Activated naive CD8-positive, alpha-beta T cell treated with anti-CD3 and anti-CD28 coated beads, Interleukin-2, amount 50 U/mL, for 24 hours (primary cell): Measurements from ENCODE around the gene ANTKMT.
A peak's percentile ranks its signal among the peaks of the same experiment; 100 is the strongest.
"Not testable (repeated sequence)": the region's sequence is repeated elsewhere in the genome, so short reads cannot be mapped to it uniquely, and the experiment has no call there.

Source experiments
- ATAC-seq: fragments of 150-1000 bp; cut with Tn5 transposase; one replicate; pipeline ENCODE4 v1.10.0; 2021
- DNase-seq: peaks from one replicate; pipeline ENCODE4 v3.0.0; 2021
- H3K27ac Mint-ChIP-seq: one replicate; pipeline ENCODE4 v1.8.0; 2021; ENCODE audit warnings: mild to moderate bottlenecking, mixed read lengths
- H3K27me3 Mint-ChIP-seq: one replicate; pipeline ENCODE4 v1.8.0; 2021; ENCODE audit warnings: mixed read lengths
- H3K36me3 Mint-ChIP-seq: one replicate; pipeline ENCODE4 v1.8.0; 2021; ENCODE audit warnings: low read depth, mixed read lengths
- H3K4me1 Mint-ChIP-seq: one replicate; pipeline ENCODE4 v1.8.0; 2021; ENCODE audit warnings: mixed read lengths
- H3K4me3 Mint-ChIP-seq: one replicate; pipeline ENCODE4 v1.8.0; 2021; ENCODE audit warnings: mild to moderate bottlenecking, moderate library complexity, mixed read lengths
- H3K9me3 Mint-ChIP-seq: one replicate; pipeline ENCODE4 v1.8.0; 2021; ENCODE audit warnings: mixed read lengths

Gene ANTKMT

DNA sequence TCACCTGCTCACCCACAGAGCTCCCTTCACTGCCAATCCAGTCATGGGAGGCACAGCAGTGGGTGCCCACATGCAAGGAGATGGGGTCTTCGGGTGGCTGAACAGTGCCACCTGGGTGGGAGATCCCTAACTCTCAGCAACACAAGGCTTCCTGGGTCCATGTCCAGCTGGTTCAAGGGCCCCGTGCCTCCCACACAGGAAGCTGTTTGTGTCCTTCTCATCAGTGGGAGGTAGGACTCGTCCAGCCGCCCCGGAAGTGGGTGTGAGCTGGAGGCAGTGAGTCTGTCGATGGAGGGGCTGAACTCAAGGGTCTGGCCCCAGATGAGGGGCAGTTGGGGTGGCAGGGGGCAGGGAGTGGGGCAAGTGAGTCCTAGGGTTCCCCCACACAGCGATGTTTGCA, 16.9 kb upstream of the ANTKMT start:
- no peaks in the 10 kb centered on the region for H3K9me3 Mint-ChIP-seq
- no peak overlapping the region for H3K27ac Mint-ChIP-seq
- no peaks in the 10 kb centered on the region for H3K36me3 Mint-ChIP-seq
- peaks cover 49% of the 10 kb centered on the region for H3K27me3 Mint-ChIP-seq
- peaks cover 2% of the 10 kb centered on the region for H3K4me1 Mint-ChIP-seq
- ATAC-seq, result no peak
- H3K4me3 Mint-ChIP-seq, result no peak overlapping the region
- no peak for DNase-seq

GRCh38 chr16:704552-705380, 16.2 kb upstream of the ANTKMT start:
- Mint-ChIP-seq H3K27me3 (peaks cover 54% of the 10 kb centered on the region), H3K27ac (no peak overlapping the region), H3K36me3 (no peaks in the 10 kb centered on the region), H3K4me3 (no peak overlapping the region), H3K4me1 (peaks cover 2% of the 10 kb centered on the region), H3K9me3 (no peaks in the 10 kb centered on the region)
- DNase-seq (no peak), ATAC-seq (no peak)

DNA sequence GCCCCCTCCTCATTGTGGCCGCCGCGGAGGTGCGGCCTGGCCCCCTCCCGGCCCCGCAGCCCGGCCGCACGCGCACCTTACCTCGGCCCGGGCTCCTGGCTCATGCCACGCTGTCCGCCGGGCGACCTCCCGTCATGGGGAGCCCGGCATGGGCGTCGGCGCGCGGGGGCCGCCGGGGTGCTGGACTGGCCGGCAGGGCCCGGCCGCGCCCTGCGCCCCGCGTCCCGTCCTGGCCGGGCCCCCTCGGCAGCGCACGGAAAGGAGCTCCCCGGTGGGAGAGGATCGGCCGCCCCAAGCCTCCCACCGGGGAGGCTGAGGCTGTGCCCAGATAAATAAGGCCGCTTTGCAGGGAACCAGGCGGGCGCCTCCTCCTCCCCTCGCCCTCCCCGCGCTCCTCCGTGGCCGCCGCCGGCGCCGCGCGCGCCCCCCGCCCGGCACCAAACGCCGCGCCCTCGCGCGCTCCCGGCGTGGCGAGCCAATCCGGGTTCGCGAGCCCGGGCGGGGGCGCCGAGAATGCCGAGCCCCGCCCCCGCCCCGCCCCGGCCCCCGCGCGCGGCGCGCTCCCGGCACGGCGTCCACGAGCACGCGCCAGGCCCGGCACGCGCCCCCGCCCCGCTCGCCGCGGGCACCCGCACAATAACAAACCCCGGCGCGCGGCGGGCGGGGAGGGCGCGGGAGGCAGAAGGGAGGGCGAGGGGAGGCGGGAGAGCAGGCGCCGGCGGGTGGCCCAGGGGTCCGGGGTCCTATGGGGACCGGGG, 15.3 kb upstream of the ANTKMT start, which contains the start of gene FBXL16:
TSS of gene FBXL16 (minus strand) at position 371 of the 758 bp plus-strand sequence. CDS start 8,396 bp downstream, outside the sequence.
- H3K27me3 Mint-ChIP-seq, result peaks cover 52% of the 10 kb centered on the region

DNA sequence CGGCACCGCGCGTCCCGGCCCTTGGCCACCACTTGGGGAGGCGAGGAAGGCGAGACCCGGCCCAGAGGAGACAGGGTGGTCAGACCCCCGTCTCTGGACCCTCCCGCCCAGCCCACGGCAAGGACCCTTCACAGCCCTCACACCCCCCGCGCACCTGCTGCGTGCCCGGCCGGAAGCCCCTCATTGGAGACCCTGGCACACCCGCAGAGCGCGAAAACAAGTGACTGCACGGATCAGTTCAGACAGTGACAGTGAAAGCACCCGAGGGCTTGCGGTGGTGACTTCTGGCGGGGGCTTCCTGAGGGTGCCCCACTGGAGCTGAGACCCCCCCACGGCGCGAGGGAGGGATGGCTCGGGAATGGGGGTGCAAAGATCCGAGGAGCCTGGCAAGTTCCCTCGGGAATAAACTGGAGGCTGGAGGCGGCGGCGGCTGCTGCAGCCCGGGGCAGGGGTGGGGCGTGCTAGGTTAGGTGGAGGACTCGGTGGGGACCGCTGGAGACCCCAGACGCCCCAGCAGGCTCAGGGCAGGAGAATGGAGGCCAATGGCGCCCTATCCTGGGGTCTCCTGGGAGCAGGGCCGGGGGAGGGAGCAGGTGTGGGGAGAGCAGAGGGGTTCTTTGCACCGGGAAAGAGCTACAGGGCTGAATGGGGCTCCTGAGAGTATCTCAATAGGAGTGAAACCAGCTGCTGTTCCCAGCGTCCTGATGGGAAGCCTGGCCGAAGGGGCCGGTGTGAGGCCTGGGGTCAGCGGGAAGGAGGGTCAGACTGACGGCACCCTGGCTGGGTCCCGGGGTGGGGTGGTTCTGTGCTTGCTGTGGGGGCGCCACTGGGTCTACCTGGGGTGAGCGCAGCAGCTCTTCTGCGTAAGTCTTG, 14.5 kb upstream of the ANTKMT start:
- Mint-ChIP-seq H3K27ac (no peak overlapping the region), H3K9me3 (no peaks in the 10 kb centered on the region), H3K27me3 (peaks cover 53% of the 10 kb centered on the region), H3K4me1 (peaks cover 2% of the 10 kb centered on the region), H3K36me3 (no peaks in the 10 kb centered on the region), H3K4me3 (no peak overlapping the region)
- ATAC-seq (no peak), DNase-seq (no peak)

More for the DNA sequence above, 15.3 kb upstream of the ANTKMT start, which contains the start of gene FBXL16:
- Mint-ChIP-seq H3K36me3 (no peaks in the 10 kb centered on the region), H3K4me1 (peaks cover 2% of the 10 kb centered on the region), H3K27ac (no peak within 1 kb of the TSS), H3K4me3 (no peak within 1 kb of the TSS), H3K9me3 (no peaks in the 10 kb centered on the region)
- DNase-seq, result no peak
- no peak for ATAC-seq

DNA sequence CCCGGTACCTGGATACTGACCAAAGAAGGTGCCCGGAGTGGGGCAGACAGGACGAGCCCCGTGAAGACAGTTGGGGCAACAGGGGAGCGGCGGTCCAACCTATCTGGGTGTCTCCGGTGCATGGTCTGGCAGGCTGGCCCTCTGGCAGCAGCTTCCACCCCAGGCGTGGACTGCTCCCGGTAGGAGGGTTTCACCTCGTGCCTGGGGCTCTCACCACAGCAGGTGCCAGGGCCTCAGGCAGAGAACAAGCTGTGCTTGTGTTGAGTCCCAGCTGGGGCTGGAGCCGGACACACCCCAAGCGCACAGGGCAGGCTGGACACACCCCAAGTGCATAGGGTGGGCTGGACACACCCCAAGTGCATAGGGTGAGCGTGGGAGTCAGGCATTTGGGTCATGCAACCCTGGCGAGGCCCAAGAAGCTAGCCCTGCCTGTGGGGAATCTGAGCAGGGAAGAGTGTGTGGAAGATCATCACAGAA, 13.8 kb upstream of the ANTKMT start:
- ATAC-seq, result no peak
- no peak for DNase-seq
- H3K9me3 Mint-ChIP-seq, result no peaks in the 10 kb centered on the region
- H3K4me3 Mint-ChIP-seq, result no peak overlapping the region
- peaks cover 49% of the 10 kb centered on the region for H3K27me3 Mint-ChIP-seq
- H3K27ac Mint-ChIP-seq, result no peak overlapping the region
- peaks cover 2% of the 10 kb centered on the region for H3K4me1 Mint-ChIP-seq
- H3K36me3 Mint-ChIP-seq, result no peaks in the 10 kb centered on the region

DNA sequence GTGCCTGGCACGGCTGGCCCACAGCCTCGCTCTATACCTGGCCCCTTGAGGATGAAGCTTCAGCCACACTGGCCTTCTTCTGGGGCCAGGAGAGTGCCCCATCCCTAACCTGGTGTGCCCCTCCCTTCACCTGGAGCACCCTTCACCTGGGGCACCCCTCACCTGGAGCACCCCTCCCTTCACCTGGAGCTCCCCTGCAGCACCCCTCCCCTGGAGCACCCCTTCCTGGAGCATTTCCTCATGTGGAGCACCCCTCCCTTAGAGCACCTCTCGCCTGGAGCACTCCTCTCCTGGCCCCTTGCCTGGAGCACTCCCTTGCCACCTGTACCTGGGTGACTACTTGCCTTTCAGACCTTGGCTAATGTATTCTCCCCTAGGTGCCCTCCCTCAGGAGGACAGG, 12.9 kb upstream of the ANTKMT start:
- DNase-seq (no peak), ATAC-seq (no peak)
- Mint-ChIP-seq H3K27ac (no peak overlapping the region), H3K27me3 (peaks cover 48% of the 10 kb centered on the region), H3K4me1 (peaks cover 5% of the 10 kb centered on the region), H3K4me3 (no peak overlapping the region), H3K36me3 (no peaks in the 10 kb centered on the region), H3K9me3 (no peaks in the 10 kb centered on the region)

DNA sequence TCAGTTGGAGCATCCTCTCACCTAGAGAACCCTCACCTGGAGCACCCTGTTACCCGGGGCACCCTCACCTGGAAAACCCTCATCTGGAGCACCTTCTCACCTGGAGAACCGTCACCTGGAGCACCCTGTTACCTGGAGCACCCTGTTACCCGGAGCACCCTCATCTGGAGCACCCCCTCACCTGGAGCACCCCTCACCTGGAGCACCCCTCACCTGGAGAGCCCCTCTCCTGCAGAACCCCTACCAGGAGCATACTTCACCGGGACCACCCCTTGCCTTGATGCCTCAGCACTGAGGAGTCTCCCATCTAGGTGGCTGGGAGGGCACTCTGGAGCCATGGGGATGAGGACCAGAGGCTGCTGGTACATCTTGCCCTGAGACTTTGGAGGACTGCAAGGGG, 12.0 kb upstream of the ANTKMT start:
- Mint-ChIP-seq H3K4me1 (peaks cover 5% of the 10 kb centered on the region), H3K9me3 (no peaks in the 10 kb centered on the region), H3K27ac (no peak overlapping the region), H3K4me3 (no peak overlapping the region), H3K27me3 (peaks cover 50% of the 10 kb centered on the region), H3K36me3 (no peaks in the 10 kb centered on the region)
- no peak for ATAC-seq
- DNase-seq, result no peak

GRCh38 chr16:709566-710499, 11.1 kb upstream of the ANTKMT start:
- H3K4me3 Mint-ChIP-seq, result no peak overlapping the region
- no peak overlapping the region for H3K27ac Mint-ChIP-seq
- no peaks in the 10 kb centered on the region for H3K36me3 Mint-ChIP-seq
- peaks cover 50% of the 10 kb centered on the region for H3K27me3 Mint-ChIP-seq
- DNase-seq (no peak), ATAC-seq (no peak)
- H3K9me3 Mint-ChIP-seq, result no peaks in the 10 kb centered on the region
- H3K4me1 Mint-ChIP-seq, result peaks cover 5% of the 10 kb centered on the region

GRCh38 chr16:710500-711075, 10.4 kb upstream of the ANTKMT start:
- no peaks in the 10 kb centered on the region for H3K36me3 Mint-ChIP-seq
- DNase-seq (no peak), ATAC-seq (no peak)
- H3K27me3 Mint-ChIP-seq, result peaks cover 50% of the 10 kb centered on the region
- H3K9me3 Mint-ChIP-seq, result no peaks in the 10 kb centered on the region
- peaks cover 5% of the 10 kb centered on the region for H3K4me1 Mint-ChIP-seq
- no peak overlapping the region for H3K4me3 Mint-ChIP-seq
- no peak overlapping the region for H3K27ac Mint-ChIP-seq

DNA sequence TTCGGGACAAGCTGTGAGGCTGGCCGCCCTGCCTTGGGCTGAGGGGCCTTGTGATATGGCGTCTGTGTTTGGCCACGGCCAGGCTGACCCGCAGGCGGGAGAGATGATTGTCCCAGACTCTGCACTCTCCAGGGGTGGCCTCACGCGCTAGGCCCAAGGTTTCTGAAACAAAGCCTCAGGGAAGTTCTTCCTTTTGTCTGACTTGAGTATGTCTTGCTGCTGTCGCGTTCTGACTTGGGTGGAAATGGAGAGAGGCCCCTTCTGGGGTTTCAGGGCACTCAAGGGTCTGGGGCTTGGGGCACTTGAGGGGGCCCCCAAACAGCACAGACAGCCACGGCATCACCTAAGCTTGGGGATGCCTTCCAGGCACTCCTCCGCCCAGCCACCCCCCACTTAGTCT, 9.9 kb upstream of the ANTKMT start:
- DNase-seq (no peak), ATAC-seq (no peak)
- Mint-ChIP-seq H3K36me3 (no peaks in the 10 kb centered on the region), H3K9me3 (no peaks in the 10 kb centered on the region), H3K4me1 (peaks cover 5% of the 10 kb centered on the region), H3K27me3 (peaks cover 50% of the 10 kb centered on the region), H3K4me3 (no peak overlapping the region), H3K27ac (no peak overlapping the region)

- Mint-ChIP-seq H3K36me3 (no peaks in the 10 kb centered on the region), H3K27ac (no peak overlapping the region), H3K4me1 (peaks cover 6% of the 10 kb centered on the region), H3K9me3 (no peaks in the 10 kb centered on the region), H3K27me3 (peaks cover 43% of the 10 kb centered on the region), H3K4me3 (no peak overlapping the region)
- peak; percentile 89 for DNase-seq
- peak; percentile 58 for ATAC-seq
Observed at GRCh38 chr16:711548-712320, 9.2 kb upstream of the ANTKMT start.

DNA sequence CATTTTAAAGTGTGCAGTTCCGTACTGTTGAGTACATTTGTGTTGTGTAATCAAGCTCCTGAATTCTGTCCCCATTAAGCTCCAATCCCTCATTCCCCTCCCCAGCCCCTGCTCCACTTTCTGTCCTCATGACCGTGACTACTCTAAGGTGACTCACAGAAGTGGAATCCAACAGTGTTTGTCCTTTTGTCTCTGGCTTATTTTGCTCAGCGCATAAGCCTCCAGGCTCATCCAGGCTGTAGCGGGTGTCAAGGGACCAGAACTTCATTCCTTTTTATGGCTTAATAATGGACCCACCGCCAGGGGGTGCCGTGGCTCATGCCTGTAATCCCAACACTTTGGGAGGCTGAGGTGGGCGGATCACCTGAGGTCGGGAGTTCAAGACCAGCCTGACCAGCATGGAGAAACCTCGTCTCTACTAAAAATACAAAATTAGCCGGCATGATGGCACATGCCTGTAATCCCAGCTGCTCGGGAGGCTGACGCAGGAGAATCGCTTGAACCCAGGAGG, 8.2 kb upstream of the ANTKMT start:
- not testable (repeated sequence) for H3K36me3 Mint-ChIP-seq, H3K27ac Mint-ChIP-seq, H3K4me1 Mint-ChIP-seq, H3K9me3 Mint-ChIP-seq, ATAC-seq, H3K4me3 Mint-ChIP-seq
- peaks cover 35% of the 10 kb centered on the region for H3K27me3 Mint-ChIP-seq
- DNase-seq, result peak; percentile 73
